ENCODE results near the gene TRPM4. TPM values are rescaled to one million over a fixed set of nuclear protein-coding genes. Genes with fewer than 3 reads are reported as not detected.

TRPM4 gene
- total RNA-seq = 10.4 and 12.1 TPM in 2 replicates

DNA sequence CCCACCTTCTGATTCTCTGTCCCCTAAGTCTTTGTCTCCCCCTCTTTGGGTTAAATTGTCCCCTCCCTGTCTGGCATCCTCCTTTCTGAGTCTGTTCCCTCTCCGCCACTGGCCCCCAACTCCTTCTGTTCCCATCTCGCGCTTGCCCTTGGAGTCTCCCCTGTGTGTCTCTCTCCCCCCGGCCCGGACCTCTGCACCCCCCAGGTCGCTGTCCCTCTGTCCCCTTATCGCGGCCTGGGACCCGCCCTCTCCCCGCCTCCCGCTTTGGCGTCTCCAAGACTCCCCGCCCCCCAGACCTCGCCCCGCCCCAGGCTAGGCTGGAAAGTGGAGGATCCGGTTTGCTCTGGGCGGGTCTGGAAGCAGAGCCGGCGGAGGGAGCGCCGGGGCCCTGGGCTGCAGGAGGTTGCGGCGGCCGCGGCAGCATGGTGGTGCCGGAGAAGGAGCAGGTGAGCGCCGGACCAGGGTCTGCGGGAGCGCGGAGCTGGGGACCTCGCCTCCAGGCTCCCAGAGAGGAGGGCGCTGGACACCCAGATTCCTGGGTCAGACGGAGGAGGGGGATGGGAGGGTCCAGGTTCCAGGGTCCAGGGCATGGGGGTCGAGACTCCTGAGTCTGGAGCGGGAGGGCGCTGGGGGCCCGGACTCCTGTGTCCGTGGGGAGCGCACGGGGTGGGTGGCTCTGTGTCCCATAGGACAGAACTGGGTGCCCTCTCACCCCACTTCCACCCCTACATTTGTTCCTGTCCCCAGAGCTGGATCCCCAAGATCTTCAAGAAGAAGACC, at the start of gene TRPM4:
Gene TRPM4, plus strand, starts transcription at position 348 of the 780 bp plus-strand sequence. Its CDS starts 75 bp downstream, at position 423.

DNA sequence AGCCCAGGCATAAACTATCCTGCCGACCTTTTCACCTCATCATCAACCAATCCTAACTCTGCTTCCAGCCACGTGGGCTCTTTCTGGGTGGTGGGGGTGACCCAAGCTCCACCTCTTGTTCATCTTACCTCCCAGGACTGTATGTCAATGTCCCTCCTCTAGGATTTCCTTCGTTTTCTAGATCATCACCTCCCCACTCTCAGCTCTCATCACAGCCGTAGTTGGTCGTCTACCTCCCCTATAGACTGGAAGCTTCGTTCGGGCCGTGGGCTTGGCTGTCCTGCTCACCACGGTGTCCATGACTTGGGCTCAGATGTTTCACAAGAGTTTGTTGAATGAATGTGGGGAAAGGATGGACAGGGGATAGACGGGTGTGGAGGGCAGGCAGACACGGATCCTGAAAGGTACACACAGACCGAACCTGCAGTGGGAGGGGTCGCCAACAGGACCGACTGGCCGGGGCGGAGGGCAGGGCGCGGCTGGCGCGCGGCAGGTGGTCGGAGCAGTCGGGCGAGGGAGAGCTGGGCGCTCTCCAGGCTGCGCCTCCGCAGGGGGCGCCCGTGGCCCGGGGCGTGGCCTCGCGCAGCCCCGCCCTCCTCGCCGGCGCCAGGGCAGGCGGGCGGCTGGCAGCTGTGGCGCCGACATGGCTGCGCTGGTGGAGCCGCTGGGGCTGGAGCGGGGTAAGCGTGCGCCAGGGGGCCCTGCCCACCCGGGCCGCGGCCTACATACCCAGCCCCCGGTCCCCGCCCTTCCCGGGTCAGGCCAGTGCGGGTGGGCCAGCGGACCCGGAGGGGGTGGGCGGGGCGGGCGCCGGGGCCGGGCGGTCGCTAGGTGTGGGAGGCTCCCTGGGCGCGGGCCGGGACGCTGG, 43.6 kb upstream of the TRPM4 start, which contains the start of gene LIN7B:
Gene LIN7B, plus strand, starts transcription at position 609 of the 868 bp plus-strand sequence. Its CDS starts 35 bp downstream, at position 644.

DNA sequence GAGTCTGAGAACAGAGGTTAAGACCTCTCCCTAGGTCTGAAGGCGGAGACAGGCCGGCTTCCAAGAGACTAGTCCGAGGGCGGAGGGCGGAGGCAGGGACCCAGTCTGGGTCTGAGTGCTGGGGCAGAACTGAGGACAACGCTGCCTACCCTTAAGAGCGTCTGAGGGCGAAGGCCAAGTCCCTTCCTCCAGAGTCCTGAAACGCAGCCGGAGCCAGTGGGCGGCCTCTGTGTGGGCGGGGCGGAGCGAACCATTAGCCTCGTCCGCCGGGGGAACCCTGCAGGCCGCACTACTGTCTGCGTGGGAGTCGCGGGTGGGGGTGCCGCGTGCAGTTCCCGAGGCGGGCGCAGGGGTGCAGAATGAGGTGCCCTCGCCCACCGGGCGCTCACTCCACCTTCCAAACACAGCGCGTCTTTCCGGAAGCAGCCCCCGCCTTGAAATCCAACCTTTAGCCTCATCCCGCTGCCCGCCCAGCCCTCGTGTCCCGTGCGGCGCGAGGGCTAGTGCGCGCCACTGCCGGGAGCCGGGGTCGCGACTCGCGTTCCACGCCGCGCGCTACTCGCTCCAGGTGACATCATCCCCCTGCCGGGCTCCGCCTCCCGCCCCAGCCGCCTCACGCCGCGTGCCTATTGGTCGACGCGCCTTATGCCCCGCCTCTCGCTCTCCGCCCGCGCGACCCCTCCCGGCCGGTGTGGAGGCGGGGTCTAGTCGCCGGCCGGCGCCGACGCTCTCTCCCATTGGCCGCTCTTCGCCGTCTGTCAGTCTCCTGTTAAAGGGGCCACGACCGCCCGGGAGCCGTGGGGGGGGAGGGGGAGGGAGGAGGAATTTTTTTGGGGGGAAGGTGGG, 38.8 kb upstream of the TRPM4 start, which contains the start of gene C19orf73:
Gene C19orf73, minus strand, starts transcription at position 579 of the 846 bp plus-strand sequence. Its CDS starts 121 bp downstream, at position 458.

DNA sequence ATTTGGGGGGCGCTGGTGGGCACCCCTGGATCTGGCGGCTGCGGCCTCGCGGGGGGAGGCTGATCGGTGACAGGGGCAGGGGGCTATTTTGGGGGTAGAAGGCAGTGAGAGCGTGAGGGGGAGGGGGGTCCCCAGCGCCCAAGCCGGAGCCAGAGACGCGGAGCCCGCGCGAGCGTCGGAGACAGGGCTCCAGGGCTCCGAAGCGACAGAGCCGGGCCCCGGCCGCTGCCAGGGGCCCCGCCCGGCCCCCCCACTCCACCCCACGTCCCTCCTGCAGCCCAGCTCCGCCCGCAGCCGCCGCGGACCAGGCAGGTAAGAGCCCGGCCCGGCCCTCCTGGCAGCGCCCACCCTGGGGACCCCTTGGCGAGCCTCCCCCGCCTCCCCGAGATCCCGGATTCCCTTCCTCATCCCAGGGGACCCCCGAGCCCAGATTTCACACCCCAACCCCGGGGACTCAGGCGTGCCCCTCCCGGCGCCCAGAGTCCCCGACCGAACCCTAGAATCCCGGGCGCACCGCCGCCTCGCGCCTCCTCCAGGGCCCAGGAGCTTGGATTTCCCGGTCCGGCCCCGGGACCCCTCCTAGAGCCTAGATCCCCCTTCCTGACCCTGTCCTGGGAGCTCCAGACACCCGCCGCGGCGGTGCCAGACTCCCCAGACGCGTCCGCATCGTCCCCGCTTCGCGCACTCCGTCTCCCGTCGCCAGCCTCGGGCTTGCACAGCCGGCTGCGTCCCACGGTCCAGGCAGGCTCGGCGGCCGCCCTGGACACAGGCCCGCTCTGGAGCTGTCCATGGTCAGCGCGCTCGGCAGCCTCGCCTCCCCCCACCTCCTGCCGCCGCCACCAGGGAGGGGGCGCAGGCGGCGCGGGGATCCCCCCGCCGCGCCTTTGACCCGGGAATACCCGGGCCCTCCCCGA, 37.9 kb upstream of the TRPM4 start, which contains the start of gene PPFIA3:
Gene PPFIA3, plus strand, starts transcription at position 134 of the 914 bp plus-strand sequence. CDS start 8,330 bp downstream, outside the sequence.

DNA sequence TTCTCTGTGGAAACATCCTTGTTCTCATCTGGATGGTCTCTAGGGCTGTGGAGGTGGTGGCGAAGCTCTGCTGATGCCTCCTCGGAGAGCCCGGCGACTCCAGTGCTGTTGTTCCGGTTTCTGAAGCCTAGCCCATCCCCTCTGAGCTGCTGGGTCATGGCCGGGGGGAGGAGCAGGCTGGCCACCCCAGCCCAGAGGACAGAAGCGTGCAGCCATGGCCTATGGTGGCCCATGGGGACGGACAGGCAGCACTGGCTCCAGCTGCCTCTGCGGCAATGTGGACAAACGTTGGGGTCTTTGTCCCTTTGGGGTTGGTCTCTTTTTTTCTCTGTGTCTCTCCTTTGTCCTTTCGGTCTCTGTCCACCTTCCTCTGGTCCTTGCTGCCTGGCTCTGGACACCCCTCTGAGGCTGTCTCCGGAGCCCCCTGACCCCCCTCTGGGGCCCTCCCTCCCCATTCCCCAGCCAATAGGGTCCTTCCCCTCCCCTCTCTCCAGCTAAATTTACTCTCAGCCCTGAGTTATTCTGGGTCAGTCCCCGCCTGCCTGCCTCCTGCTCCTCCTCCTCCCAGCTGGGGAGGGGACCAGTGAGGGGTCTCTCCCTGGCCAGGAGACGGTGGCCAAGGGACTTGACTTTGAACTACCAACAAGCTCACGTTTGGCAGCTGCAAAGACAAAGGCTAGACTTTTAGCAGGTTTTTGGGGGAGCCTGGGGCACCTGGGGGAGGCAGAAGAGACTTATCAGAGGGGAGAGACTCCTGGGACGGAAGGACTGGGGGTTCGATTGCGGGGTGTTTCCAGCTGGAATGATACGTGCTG, 2.4 kb upstream of the TRPM4 start, which contains the start of gene HRC:
Gene HRC, minus strand, starts transcription at position 392 of the 815 bp plus-strand sequence. Its CDS starts 159 bp downstream, at position 233.

Other genes with a start within 250 kb of the TRPM4 start
- gene DHDH, start 224.1 kb upstream of the TRPM4 start, total RNA-seq = not detected in 2 replicates
- 127 and 135 TPM in 2 replicates for gene BAX, start 202.9 kb upstream of the TRPM4 start, total RNA-seq
- gene FTL, start 192.5 kb upstream of the TRPM4 start, total RNA-seq = 3,185 and 3,463 TPM in 2 replicates
- 28.7 and 30.8 TPM in 2 replicates for gene GYS1, start 164.5 kb upstream of the TRPM4 start, total RNA-seq
- 350 and 368 TPM in 2 replicates for gene RUVBL2, start 163.9 kb upstream of the TRPM4 start, total RNA-seq
- 0.45 TPM in 1 of 2 replicates, not detected in the other for gene LHB, start 140.7 kb upstream of the TRPM4 start, total RNA-seq
- gene CGB3, start 133.5 kb upstream of the TRPM4 start, total RNA-seq = not detected in 2 replicates
- 0.34 TPM in 1 of 2 replicates, not detected in the other for gene CGB2, start 125.9 kb upstream of the TRPM4 start, total RNA-seq
- gene CGB1, start 120.9 kb upstream of the TRPM4 start, total RNA-seq = 2.9 TPM in 1 of 2 replicates, not detected in the other
- gene CGB5, start 113.9 kb upstream of the TRPM4 start, total RNA-seq = not detected in 2 replicates
- not detected in 2 replicates for gene CGB8, start 108.7 kb upstream of the TRPM4 start, total RNA-seq
- gene CGB7, start 100.0 kb upstream of the TRPM4 start, total RNA-seq = 0.30 and 0.34 TPM in 2 replicates
- gene NTF4, start 93.0 kb upstream of the TRPM4 start, total RNA-seq = not detected in 2 replicates
- not detected in 2 replicates for gene KCNA7, start 85.1 kb upstream of the TRPM4 start, total RNA-seq
- 178 and 179 TPM in 2 replicates for gene SNRNP70, start 72.3 kb upstream of the TRPM4 start, total RNA-seq
- 4.7 and 5.2 TPM in 2 replicates for gene LIN7B, start 43.4 kb upstream of the TRPM4 start, total RNA-seq
- gene C19orf73, start 38.6 kb upstream of the TRPM4 start, total RNA-seq = 2.2 and 3.3 TPM in 2 replicates
- gene PPFIA3, start 38.2 kb upstream of the TRPM4 start, total RNA-seq = 2.2 TPM in 2 replicates
- not detected in 2 replicates for gene HRC, start 2.4 kb upstream of the TRPM4 start, total RNA-seq
- 0.59 TPM in 1 of 2 replicates, not detected in the other for gene SLC6A16, start 167.4 kb downstream of the TRPM4 start, total RNA-seq
- gene CD37, start 177.6 kb downstream of the TRPM4 start, total RNA-seq = not detected in 2 replicates
- gene TEAD2, start 204.6 kb downstream of the TRPM4 start, total RNA-seq = 47.9 and 49.4 TPM in 2 replicates
- 1.3 and 2.2 TPM in 2 replicates for gene DKKL1, start 206.1 kb downstream of the TRPM4 start, total RNA-seq
- gene KASH5, start 230.5 kb downstream of the TRPM4 start, total RNA-seq = not detected in 2 replicates

Data from bronchus fibroblast of lung (primary cell).